GM10248 (cell line): ENCODE measurements around the gene A4GALT.

ENCODE experiments used
- CTCF ChIA-PET: fragments of 300-600 bp; sonication (Branson Sonifier 250); formaldehyde crosslinking; extraction: SDS; loops from one replicate; lab custom pipeline; 2021; ENCODE audit warnings: antibody characterized with exemption; lab: Yijun Ruan, JAX
- POLR2A ChIA-PET: fragments of 350-650 bp; sonication (Branson Sonifier 250); formaldehyde crosslinking; extraction: SDS; loops from one replicate; lab custom pipeline; 2020; ENCODE audit warnings: antibody characterized with exemption; lab: Yijun Ruan, JAX
- DNase-seq: peaks from one replicate; pipeline ENCODE4 v3.0.0; 2012; ENCODE audit errors: extremely low spot score
- CTCF ChIP-seq: IDR thresholded peaks from 2 replicates; pipeline ENCODE4 v1.5.1; 2012; ENCODE audit warnings: mild to moderate bottlenecking, low read depth; ENCODE audit errors: extremely low read depth, missing control alignments, control extremely low read depth

A4GALT gene

GRCh38 chr22:42651134-42651533 is 69.5 kb downstream of the A4GALT start:
- CTCF ChIA-PET, result interaction anchor here (0.8 to 2.7 kb wide), 2 partner anchors 10 to 12 kb away, joined by 3 to 13 read pairs; no protein-coding TSS in a partner anchor
- no peak for DNase-seq
- POLR2A ChIA-PET, result no interaction called here
- no peak for TF ChIP-seq CTCF

GRCh38 chr22:42649246-42650099 is 71.2 kb downstream of the A4GALT start, which contains the start of gene CYB5R3:
Gene CYB5R3, minus strand, starts transcription at chr22:42649392. Its CDS starts 77 bp downstream, at chr22:42649315.
- no peak for TF ChIP-seq CTCF
- CTCF ChIA-PET, result interaction anchor here (1.2 to 2.7 kb wide), 3 partner anchors 12 to 218 kb away, joined by 3 to 13 read pairs (median 10); no protein-coding TSS in a partner anchor
- POLR2A ChIA-PET, result interaction anchor here (0.5 to 1.8 kb wide), 6 partner anchors 9 to 1378 kb away, joined by 3 to 17 read pairs (median 4); partner anchors contain the start of gene POLDIP3
- DNase-seq, result peak; percentile 95

- TF ChIP-seq CTCF, result no peak
- CTCF ChIA-PET, result interaction anchor here (0.5 to 1.6 kb wide), 3 partner anchors 11 to 219 kb away, joined by 3 to 10 read pairs (median 3); no protein-coding TSS in a partner anchor
- POLR2A ChIA-PET, result interaction anchor here (0.5 to 1.8 kb wide), 5 partner anchors 10 to 1379 kb away, joined by 3 to 17 read pairs (median 5); partner anchors contain the start of gene POLDIP3
- no peak for DNase-seq
Observed at GRCh38 chr22:42648368-42649245, 72.1 kb downstream of the A4GALT start.

GRCh38 chr22:42648017-42648367 is 72.7 kb downstream of the A4GALT start:
- ChIA-PET POLR2A (interaction anchor here (1.8 kb wide), 1 partner anchor 33 kb away, joined by 17 read pairs; the partner anchor contains the start of gene POLDIP3), CTCF (no interaction called here)
- DNase-seq, result no peak
- no peak for TF ChIP-seq CTCF

GRCh38 chr22:42646569-42647525 is 73.8 kb downstream of the A4GALT start:
- ChIA-PET POLR2A (no interaction called here), CTCF (interaction anchor here (1.1 to 1.3 kb wide), 2 partner anchors 11 to 25 kb away, joined by 3 read pairs; no protein-coding TSS in a partner anchor)
- TF ChIP-seq CTCF, result no peak
- no peak for DNase-seq
